ENCODE results near the gene TSR3.

Gene TSR3

DNA sequence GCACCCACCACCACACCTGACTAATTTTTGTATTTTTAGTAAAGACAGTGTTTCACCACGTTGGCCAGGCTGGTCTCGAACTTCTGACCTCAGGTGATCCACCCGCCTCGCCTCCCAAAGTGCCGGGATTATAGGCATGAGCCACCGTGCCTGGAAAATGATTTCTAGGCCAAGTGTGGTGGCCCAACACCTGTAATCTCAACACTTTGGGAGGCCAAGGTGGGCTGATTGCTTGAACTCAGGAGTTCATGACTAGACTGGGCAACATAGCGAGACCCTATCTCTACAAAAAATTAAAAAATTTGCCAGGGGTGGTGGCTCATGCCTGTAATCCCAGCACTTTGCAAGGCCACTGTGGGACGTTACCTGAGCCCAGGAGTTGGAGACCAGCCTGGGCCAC is 29.3 kb downstream of the TSR3 start:
- no peak for DNase-seq

DNA sequence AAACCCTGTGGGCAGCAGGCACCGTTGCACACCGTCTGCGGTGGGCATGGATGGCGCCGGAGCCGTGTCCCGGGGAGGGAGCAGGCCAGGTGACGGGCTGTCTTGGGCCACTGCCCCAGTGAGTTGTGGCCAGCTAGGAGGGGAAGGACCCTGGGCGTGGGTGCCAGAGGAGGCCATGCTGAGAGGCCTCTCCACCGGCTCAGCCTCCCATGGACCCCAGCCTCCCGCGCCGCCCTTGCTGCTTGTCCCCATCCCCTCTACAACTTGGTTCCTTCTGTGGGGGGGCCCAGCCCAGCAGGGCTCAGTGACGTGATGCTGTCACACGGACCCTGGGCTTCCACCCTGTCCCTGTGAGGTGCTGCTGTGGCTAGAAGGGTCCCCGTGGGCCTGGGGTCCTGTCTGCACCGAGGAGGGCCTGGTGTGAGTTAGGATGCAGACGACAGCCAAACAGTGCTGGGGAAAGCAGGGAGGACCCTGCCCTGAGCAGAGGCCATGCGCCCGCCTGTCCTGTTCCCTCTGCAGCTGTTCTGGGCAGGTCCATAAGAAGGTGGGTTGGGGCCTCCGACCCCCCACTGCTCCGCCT is 30.9 kb downstream of the TSR3 start:
- no peak for DNase-seq

DNA sequence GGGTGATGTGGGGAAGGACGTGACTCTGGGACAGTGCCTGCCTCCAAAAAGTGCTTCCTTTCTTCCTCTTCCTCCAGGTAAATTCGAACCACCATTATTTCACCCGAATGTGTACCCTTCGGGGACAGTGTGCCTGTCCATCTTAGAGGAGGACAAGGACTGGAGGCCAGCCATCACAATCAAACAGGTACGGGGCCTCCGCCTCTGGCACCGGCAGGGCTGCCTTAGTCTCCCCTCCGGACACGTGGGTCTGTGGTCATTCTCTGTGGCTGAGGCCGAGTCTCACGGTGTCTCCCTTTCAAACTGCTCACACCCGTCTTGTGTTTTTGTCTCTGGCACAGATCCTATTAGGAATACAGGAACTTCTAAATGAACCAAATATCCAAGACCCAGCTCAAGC is 31.6 kb downstream of the TSR3 start:
- DNase-seq = no peak

DNA sequence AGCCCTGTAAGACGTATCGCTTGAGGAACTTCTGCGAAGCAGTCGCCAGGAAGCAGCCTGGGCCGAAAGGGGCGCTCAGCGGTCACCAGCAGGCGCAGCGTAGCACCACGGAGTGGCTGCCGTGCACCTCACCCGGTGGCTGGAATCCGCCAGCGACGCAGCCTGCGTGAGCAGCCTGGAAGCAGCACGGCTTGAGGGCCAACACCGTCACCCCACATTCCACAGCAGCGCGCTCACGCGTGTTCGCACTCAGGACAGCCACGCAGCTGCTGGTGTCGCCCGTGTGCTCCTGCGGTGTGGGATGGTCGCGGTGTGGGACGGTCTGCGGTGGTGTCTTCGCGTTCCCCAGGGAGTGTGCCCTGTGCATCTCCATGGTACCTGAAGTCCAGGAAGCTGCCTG is 32.6 kb downstream of the TSR3 start:
- no peak for DNase-seq

- DNase-seq = no peak
Measured at GRCh38 chr16:1318268-1318545, 33.5 kb downstream of the TSR3 start.

DNA sequence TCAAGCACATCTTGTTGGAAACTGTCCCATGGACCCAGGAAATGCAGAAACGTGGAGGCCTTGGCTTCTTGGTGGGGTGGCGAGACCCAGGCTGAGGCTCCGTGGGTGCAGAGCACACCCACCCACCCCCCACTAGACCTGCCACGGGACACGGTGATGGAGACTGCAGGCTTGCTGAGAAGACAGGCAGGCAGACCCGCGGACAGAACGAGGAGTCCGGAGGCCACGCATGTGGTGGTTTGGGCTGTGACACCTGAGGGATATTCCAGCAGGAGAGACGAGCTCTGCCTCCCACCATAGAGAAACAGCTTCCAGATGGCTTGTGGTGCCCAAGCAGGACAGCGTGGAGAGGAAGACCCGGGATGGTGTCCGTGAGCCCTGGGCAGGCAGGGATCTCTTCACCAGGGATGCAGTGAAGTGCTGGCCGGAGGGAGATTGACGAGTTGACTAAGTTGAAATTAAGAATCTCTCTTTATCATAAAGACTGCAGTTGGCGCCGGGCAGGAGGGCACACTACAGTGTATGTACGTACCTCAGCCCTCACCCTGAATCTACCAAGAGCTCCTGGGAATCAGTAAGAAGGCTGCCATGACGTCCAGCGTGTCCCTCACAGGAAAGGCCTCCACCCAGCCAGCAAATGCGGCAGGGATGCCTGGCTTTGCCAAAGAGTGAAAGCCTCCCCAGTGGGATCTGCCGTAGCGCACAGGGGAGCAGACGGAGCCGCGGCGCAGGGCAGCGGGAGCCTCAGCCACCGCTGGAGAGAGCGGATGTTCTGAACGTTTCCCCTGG is 34.0 kb downstream of the TSR3 start:
- DNase-seq = no peak

GRCh38 chr16:1316033-1316405 is 35.7 kb downstream of the TSR3 start:
- no peak for DNase-seq

- no peak for DNase-seq
Measured at GRCh38 chr16:1315081-1316032, 36.3 kb downstream of the TSR3 start.

DNA sequence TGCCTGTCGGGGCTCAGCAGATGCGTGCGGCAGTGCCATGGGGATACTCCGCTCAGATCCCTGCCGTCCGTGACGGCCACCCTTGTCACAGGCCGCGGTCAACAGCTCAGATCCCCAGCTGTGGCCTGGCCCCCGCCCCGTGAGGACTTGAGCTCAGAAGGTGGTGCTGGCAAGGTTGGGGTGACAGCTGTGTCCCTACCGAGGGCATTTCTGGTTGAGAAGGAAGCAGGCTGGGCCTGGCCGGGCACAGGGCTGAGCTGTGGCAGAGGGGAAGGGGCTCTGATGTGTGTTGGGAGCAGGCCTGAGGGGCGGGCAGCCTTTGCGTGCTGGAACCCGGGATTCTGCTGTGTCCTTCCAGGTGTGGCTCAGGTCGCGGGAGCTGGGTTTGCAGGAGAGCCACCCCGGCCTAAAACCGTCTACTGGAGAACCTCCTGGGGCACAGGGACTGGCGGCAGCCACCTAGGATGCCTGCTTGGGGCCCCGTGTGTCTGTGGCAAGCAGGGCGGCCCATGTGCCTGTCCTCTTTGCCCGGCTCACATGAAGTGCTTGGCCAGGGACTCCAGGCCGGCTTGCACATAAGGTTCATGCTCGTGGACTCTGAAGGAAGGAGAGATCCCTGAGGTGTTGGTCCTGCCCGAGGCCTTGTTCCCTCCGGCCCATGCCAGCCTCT is 37.1 kb downstream of the TSR3 start:
- no peak for DNase-seq

- DNase-seq = no peak
Measured at GRCh38 chr16:1313721-1314369, 37.8 kb downstream of the TSR3 start.

- no peak for DNase-seq
Measured at GRCh38 chr16:1312903-1313302, 38.8 kb downstream of the TSR3 start.

DNA sequence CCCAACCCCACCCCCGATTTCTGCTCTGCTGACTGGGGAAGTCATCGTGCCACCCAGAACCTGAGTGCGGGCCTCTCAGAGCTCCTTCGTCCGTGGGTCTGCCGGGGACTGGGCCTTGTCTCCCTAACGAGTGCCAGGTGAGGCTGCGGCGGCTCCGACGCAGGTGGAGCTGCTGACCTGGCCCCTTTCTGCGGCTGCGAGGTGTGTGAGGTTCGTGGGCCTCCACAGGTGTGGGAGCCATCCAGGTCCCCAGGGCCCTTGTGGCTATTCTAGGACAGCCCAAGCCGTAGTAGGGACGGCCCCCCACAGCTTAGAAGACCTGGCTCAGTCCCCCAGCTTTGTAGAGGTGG is 39.2 kb downstream of the TSR3 start:
- DNase-seq = no peak

GRCh38 chr16:1311738-1312466 is 39.8 kb downstream of the TSR3 start:
- DNase-seq = no peak

- DNase-seq = no peak
Measured at GRCh38 chr16:1311212-1311737, 40.4 kb downstream of the TSR3 start.

- DNase-seq = no peak
Measured at GRCh38 chr16:1310832-1311200, 40.9 kb downstream of the TSR3 start.

GRCh38 chr16:1309888-1310831 is 41.5 kb downstream of the TSR3 start:
- peak; percentile 55 for DNase-seq

DNA sequence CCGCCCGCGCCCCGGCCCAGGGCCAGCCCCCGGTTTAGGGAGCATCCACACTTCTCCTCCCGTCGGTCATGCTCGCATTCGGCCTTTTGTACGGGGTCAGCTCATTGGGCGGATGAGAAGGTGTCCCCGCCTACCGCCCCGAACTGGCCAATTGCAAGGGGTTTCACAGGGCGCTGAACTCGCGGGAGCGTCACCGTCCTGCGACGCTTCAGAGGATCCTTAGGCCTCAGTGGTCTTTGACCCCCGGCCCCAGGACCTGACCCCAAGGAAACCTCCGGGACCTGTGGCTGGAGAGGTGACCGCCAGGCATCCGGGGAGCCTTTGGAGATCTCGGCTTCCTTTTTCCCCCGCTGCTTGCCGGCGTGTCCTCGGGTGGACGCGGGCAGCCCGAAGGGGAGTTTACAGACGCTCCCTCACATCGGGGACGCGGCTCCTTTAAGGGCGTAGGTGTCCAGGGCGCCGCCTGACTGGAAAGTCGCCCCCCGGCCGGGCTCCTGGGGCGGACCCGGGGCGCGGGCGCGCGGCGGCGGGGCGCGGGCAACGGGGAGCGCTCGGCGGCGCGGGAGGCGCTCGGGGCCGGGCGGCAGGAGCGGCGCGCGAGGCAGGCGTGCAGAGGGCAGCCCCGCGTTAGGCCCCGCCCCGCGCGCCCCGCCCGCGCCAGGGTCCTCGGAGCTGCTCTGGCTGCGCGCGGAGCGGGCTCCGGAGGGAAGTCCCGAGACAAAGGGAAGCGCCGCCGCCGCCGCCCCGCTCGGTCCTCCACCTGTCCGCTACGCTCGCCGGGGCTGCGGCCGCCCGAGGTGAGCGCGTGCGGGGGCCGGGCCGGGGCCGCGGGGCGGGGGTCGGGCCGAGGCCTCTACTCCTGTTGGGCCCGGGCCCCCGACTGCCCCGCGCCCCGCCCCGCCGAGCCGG is 42.4 kb downstream of the TSR3 start, which contains the start of gene UBE2I:
UBE2I (plus strand) TSS at position 660 of the 909 bp plus-strand sequence. CDS start 4,395 bp downstream, outside the sequence.
- DNase-seq = peak; percentile 96

DNA sequence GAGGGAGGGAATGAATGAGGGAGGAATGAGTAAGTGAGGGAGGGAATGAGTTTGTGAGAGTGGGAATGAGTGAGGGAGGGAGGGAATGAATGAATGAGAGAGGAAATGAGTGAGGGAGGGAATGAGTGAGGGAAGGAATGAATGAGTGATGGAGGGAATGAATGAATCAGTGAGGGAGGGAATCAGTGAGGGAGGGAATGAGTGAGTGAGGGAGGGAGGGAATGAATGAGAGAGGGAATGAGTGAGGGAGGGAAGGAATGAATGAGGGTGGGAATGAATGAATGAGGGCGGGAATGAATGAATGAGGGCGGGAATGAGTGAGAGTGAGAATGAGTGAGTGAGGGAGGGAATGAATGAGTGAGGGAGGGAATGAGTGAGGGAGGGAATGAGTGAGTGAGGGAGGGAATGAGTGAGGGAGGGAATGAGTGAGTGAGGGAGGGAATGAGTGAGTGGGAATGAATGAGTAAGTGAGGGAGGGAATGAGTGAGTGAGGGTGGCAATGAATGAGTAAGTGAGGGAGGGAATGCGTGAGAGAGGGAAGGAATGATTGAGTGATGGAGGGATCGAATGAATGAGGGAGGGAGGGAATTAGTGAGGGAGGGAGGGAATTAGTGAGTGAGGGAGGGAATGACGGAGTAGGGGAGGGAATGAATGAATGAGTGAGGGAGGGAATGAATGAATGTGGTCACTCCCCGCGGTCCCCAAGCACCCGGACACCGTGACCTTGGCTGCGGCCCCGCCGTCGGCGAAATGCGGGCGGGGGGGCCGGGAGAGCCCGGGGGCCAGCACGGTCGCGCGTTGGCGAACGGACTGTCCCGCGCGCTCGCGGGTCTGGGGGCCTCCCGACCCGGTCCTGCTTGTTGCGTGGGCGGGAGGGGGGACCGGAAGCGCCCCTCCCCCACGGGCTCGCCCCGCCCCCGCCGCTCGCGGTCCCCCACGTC is 43.4 kb downstream of the TSR3 start:
- no peak for DNase-seq
